Inflammatory macrophage treated with lipopolysaccharide for 1 hour (primary cell): Measurements from ENCODE around the gene FAM227A.

Source experiments
- DNase-seq, 2 donors: peaks; one replicate each; pipeline ENCODE4 v3.0.0-alpha.2; 2020 to 2022

Gene FAM227A

DNA sequence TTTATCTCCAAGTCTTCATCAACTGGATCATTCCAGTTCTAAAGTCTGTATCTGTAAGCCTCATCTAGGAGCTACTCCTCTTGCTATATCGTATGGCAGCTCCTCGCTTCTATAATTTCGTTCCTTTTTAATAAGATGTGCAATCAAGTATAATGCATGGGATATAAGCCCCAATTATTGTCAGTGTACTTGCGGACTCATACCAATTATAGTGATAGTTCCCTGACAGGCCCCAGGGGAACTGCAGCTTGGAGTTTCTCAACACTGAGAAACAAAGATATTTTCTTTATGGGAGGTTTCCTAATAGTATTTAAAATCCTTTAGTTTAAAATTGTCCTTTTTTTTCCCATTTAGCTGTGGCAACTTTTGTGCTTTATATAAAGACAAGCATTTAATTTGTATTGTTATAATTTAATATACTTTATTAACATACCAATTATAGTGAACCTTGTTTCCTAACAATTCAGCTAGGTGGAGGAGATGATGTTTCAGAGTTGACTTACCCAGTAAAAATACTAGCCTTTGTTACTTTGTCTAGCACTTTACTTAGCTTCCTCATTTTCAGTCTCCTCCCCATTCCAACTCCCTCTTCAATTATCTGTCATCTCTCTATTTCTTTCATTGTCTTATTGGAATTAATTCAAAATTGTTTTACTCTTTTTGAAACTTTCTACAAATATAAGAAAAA, 124.8 kb downstream of the FAM227A start:
- DNase-seq: no peak
